ENCODE results near the gene ANXA3. TPM values are rescaled to one million over a fixed set of nuclear protein-coding genes. Genes with fewer than 3 reads are reported as not detected.

The ANXA3 gene
- polyA plus RNA-seq, 1 donor from 2014 or later = 0.27 TPM

- no peak overlapping the region for H3K4me3 ChIP-seq (ENCODE audit: low read length)
- TF ChIP-seq POLR2AphosphoS5 (IDR thresholded peaks at IDR 0.05) = no peak
- no peak for TF ChIP-seq MXI1 (conservative IDR thresholded peaks at IDR 0.05; ENCODE audit: poor library complexity, severe bottlenecking)
- no peak for TF ChIP-seq SMC3 (conservative IDR thresholded peaks at IDR 0.05; ENCODE audit: poor library complexity)
- no peak for TF ChIP-seq EP300 (conservative IDR thresholded peaks at IDR 0.05; ENCODE audit: poor library complexity, severe bottlenecking)
- TF ChIP-seq TAF1 (IDR thresholded peaks at IDR 0.05; ENCODE audit: low read depth) = no peak
- no peak for TF ChIP-seq EZH2 (IDR thresholded peaks at IDR 0.05; ENCODE audit: borderline replicate concordance, insufficient read depth, low read length, poor library complexity, severe bottlenecking)
- no peak for TF ChIP-seq REST (IDR thresholded peaks at IDR 0.05; ENCODE audit: borderline replicate concordance)
- TF ChIP-seq CTCF (IDR thresholded peaks at IDR 0.05; ENCODE audit: poor library complexity, severe bottlenecking) = no peak
- no peak for TF ChIP-seq RAD21 (conservative IDR thresholded peaks at IDR 0.05)
- no peak overlapping the region for H3K9ac ChIP-seq (ENCODE audit: low read length)
- no peak overlapping the region for H2AFZ ChIP-seq (ENCODE audit: low read depth, low read length)
- H3K27me3 ChIP-seq (ENCODE audit: insufficient read depth, low read depth, low read length) = no peaks in the 10 kb centered on the region
- no peaks in the 10 kb centered on the region for H3K9me2 ChIP-seq (ENCODE audit: insufficient read depth, low read length)
- no peaks in the 10 kb centered on the region for H3K79me2 ChIP-seq (replicated peaks; ENCODE audit: insufficient read depth, low read length)
- H3K4me2 ChIP-seq (ENCODE audit: low read length) = no peak overlapping the region
- H3K36me3 ChIP-seq (ENCODE audit: insufficient read depth, low read length) = no peaks in the 10 kb centered on the region
- no peaks in the 10 kb centered on the region for H3K9me3 ChIP-seq (ENCODE audit: low read length)
- no peaks in the 10 kb centered on the region for H3F3A ChIP-seq (ENCODE audit: insufficient read depth, low read length, poor library complexity, severe bottlenecking)
- H4K20me1 ChIP-seq (ENCODE audit: insufficient read depth) = no peaks in the 10 kb centered on the region
- no peak overlapping the region for H3K27ac ChIP-seq (ENCODE audit: low read length)
These were observed 66.9 kb downstream of the ANXA3 start for GRCh38 chr4:78618436-78618835.

- Histone ChIP-seq H3F3A (ENCODE audit: insufficient read depth, low read length, poor library complexity, severe bottlenecking) (no peaks in the 10 kb centered on the region), H3K27me3 (ENCODE audit: insufficient read depth, low read depth, low read length) (no peaks in the 10 kb centered on the region), H3K9me2 (ENCODE audit: insufficient read depth, low read length) (no peaks in the 10 kb centered on the region), H3K4me2 (ENCODE audit: low read length) (no peak overlapping the region), H3K79me2 (replicated peaks; ENCODE audit: insufficient read depth, low read length) (no peaks in the 10 kb centered on the region), H3K9ac (ENCODE audit: low read length) (no peak overlapping the region), H3K9me3 (ENCODE audit: low read length) (no peaks in the 10 kb centered on the region), H3K27ac (ENCODE audit: low read length) (no peak overlapping the region), H4K20me1 (ENCODE audit: insufficient read depth) (no peaks in the 10 kb centered on the region), H2AFZ (ENCODE audit: low read depth, low read length) (no peak overlapping the region), H3K36me3 (ENCODE audit: insufficient read depth, low read length) (no peaks in the 10 kb centered on the region), H3K4me3 (ENCODE audit: low read length) (no peak overlapping the region)
- TF ChIP-seq MXI1 (conservative IDR thresholded peaks at IDR 0.05; ENCODE audit: poor library complexity, severe bottlenecking) = no peak
- no peak for TF ChIP-seq REST (IDR thresholded peaks at IDR 0.05; ENCODE audit: borderline replicate concordance)
- no peak for TF ChIP-seq SMC3 (conservative IDR thresholded peaks at IDR 0.05; ENCODE audit: poor library complexity)
- no peak for TF ChIP-seq RAD21 (conservative IDR thresholded peaks at IDR 0.05)
- no peak for TF ChIP-seq POLR2AphosphoS5 (IDR thresholded peaks at IDR 0.05)
- TF ChIP-seq EZH2 (IDR thresholded peaks at IDR 0.05; ENCODE audit: borderline replicate concordance, insufficient read depth, low read length, poor library complexity, severe bottlenecking) = no peak
- no peak for TF ChIP-seq EP300 (conservative IDR thresholded peaks at IDR 0.05; ENCODE audit: poor library complexity, severe bottlenecking)
- TF ChIP-seq TAF1 (IDR thresholded peaks at IDR 0.05; ENCODE audit: low read depth) = no peak
- TF ChIP-seq CTCF (IDR thresholded peaks at IDR 0.05; ENCODE audit: poor library complexity, severe bottlenecking) = no peak
These were observed 69.8 kb downstream of the ANXA3 start for GRCh38 chr4:78621395-78621794.

Measured in neural cell (in vitro differentiated cells).